ENCODE results near the gene RXRG. TPM values are rescaled to one million over a fixed set of nuclear protein-coding genes. Genes with fewer than 3 reads are reported as not detected.

Gene RXRG
- total and polyA plus RNA-seq, 2 of the 8 experiments (the other 6 are each of a cell fraction or from before 2014, with no cell fraction given): not detected

DNA sequence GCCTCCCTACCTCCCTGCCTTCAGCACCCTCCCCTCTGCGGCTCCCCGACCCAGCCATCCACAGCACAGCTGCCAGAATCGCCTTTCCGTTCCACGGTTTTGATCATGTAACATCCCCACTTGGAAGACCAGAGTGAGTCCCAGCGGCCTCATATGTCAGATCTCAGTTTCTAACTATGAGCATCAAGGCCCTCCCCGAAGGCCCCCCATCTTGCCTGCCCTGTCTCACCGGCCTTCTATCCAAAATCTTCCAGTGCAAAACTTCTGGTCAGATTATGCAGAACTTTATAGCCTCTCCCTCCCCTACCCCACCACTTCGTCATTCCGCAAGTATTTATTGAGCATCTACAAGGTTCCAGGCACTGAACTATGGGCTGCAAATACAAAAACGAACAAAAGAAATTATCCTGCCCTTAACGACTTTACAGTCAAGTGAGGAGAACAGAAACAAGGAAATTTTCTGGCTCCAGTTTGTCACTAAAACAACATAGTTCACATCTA, 68.1 kb downstream of the RXRG start (continued):
- no peak for TF ChIP-seq HDAC2 (IDR thresholded peaks at IDR 0.05; ENCODE audit: borderline replicate concordance in 1 of 2, low read depth in 2 of 2, low read length in 2 of 2)
- no peak for TF ChIP-seq TAF7 (optimal IDR thresholded peaks at IDR 0.05; ENCODE audit: borderline replicate concordance, low read depth, low read length)
- TF ChIP-seq RBBP5 (IDR thresholded peaks at IDR 0.05; ENCODE audit: borderline replicate concordance, low read depth, low read length): 0 out of 2 replicates have a peak, but pooled peaks have one; percentile 14
- TF ChIP-seq SIRT6 (IDR thresholded peaks at IDR 0.05; ENCODE audit: low read length): no peak
- TF ChIP-seq TAF1 (IDR thresholded peaks at IDR 0.05; ENCODE audit: low read depth, low read length): no peak
- TF ChIP-seq BACH1 (IDR thresholded peaks at IDR 0.05; ENCODE audit: low read length): no peak
- no peak for TF ChIP-seq CREB1 (IDR thresholded peaks at IDR 0.05)
- TF ChIP-seq YY1 (IDR thresholded peaks at IDR 0.05; ENCODE audit: low read depth, low read length): no peak
